IPS-18a (cell line): ENCODE results near the gene NTRK2.
"Not testable (repeated sequence)": the region's sequence is repeated elsewhere in the genome, so short reads cannot be mapped to it uniquely, and the experiment has no call there.

ENCODE experiments used
- H3K27ac ChIP-seq: one replicate; pipeline ENCODE4 v1.5.1; 2013; ENCODE audit warnings: low read length
- H3K27me3 ChIP-seq: one replicate; pipeline ENCODE4 v1.6.1; 2013; ENCODE audit warnings: mild to moderate bottlenecking, low read length; ENCODE audit not compliant: control insufficient read depth, insufficient read depth
- H3K36me3 ChIP-seq: one replicate; pipeline ENCODE4 v1.6.1; 2013; ENCODE audit warnings: low read depth, low read length; ENCODE audit not compliant: control insufficient read depth
- H3K4me1 ChIP-seq: one replicate; pipeline ENCODE4 v1.6.1; 2013; ENCODE audit warnings: low read depth, low read length; ENCODE audit not compliant: control insufficient read depth
- H3K4me3 ChIP-seq: one replicate; pipeline ENCODE4 v1.5.1; 2013; ENCODE audit warnings: low read length
- H3K9ac ChIP-seq: one replicate; pipeline ENCODE4 v1.6.1; 2013; ENCODE audit warnings: mild to moderate bottlenecking, low read length, moderate library complexity
- H3K9me3 ChIP-seq: one replicate; pipeline ENCODE4 v1.6.1; 2013; ENCODE audit warnings: low read depth, low read length; ENCODE audit not compliant: control insufficient read depth

NTRK2 gene

GRCh38 chr9:84875193-84875592, 205.7 kb downstream of the NTRK2 start:
- H3K9me3 ChIP-seq = no peaks in the 10 kb centered on the region
- H3K27ac ChIP-seq = no peak overlapping the region
- H3K4me1 ChIP-seq = peaks cover 4% of the 10 kb centered on the region
- no peaks in the 10 kb centered on the region for H3K27me3 ChIP-seq
- no peak overlapping the region for H3K4me3 ChIP-seq
- no peak overlapping the region for H3K9ac ChIP-seq
- no peaks in the 10 kb centered on the region for H3K36me3 ChIP-seq

DNA sequence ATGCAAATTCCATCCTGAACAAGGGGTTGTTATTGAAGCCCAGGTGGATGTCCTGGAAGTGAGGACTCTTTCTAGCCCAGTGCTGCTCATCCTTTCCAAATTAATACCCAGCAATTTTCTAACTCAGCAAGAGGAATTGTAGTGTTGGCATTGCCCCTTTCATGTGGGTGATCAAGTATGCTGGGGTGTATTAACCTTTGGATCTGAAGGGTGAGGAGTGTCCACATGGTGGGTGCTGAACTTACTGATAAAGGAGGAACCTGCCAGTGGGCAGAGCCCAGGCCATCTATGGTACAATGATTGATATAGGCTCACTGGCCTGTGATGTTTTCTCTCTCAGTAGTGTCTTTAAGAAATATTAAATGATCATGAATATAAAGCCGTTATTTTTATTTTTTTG, 210.1 kb downstream of the NTRK2 start:
- no peak overlapping the region for H3K4me3 ChIP-seq
- no peak overlapping the region for H3K27ac ChIP-seq
- H3K9ac ChIP-seq = no peak overlapping the region
- no peaks in the 10 kb centered on the region for H3K27me3 ChIP-seq
- peaks cover under 1% of the 10 kb centered on the region for H3K4me1 ChIP-seq
- no peaks in the 10 kb centered on the region for H3K9me3 ChIP-seq
- no peaks in the 10 kb centered on the region for H3K36me3 ChIP-seq

- Histone ChIP-seq H3K9ac (no peak overlapping the region), H3K27ac (no peak overlapping the region), H3K36me3 (no peaks in the 10 kb centered on the region), H3K27me3 (no peaks in the 10 kb centered on the region), H3K9me3 (no peaks in the 10 kb centered on the region), H3K4me3 (no peak overlapping the region), H3K4me1 (no peaks in the 10 kb centered on the region)
Measured at GRCh38 chr9:84880835-84881234, 211.3 kb downstream of the NTRK2 start.

GRCh38 chr9:84886866-84887265, 217.3 kb downstream of the NTRK2 start:
- H3K4me3 ChIP-seq = no peak overlapping the region
- no peaks in the 10 kb centered on the region for H3K36me3 ChIP-seq
- no peaks in the 10 kb centered on the region for H3K9me3 ChIP-seq
- no peaks in the 10 kb centered on the region for H3K4me1 ChIP-seq
- H3K9ac ChIP-seq = no peak overlapping the region
- no peak overlapping the region for H3K27ac ChIP-seq
- no peaks in the 10 kb centered on the region for H3K27me3 ChIP-seq

GRCh38 chr9:84891924-84892323, 222.4 kb downstream of the NTRK2 start:
- Histone ChIP-seq H3K27ac (no peak overlapping the region), H3K27me3 (no peaks in the 10 kb centered on the region), H3K36me3 (no peaks in the 10 kb centered on the region), H3K9me3 (no peaks in the 10 kb centered on the region), H3K4me1 (peaks cover 5% of the 10 kb centered on the region), H3K9ac (no peak overlapping the region), H3K4me3 (no peak overlapping the region)

DNA sequence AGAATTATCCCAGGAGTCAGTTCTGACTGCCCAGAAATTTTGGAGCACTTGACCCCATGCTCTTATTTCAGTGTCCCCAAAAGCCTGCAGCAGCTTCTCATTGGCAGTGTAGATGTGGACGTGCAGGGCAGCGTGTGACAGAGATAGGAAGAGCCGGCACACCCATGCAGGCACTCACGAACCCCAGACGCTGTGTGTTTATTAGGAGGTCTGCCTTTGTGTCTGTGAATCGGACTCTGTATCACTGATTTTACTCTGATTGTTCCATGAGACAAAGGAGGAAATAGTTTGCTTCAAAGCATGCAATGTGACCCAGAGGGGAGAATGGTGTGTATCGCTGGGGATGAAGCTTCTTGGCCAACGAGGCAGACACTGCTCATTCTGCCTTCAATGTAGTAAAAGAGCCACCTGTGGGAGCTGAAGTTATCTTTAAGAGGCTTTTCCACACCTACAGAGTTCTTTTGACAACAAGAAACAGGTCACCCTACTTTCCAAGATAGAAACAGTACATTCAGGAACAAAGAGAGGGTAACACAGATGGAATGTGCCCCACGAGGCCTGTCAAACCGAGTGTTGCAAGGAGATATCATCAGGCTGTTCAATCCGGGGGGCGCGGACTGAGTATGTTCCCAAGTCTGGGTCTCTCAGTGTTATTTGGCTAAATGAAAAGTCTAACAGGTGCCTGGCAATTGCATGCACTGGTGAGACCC, 224.0 kb downstream of the NTRK2 start:
- no peak overlapping the region for H3K9ac ChIP-seq
- H3K4me3 ChIP-seq = no peak overlapping the region
- no peaks in the 10 kb centered on the region for H3K36me3 ChIP-seq
- peaks cover 5% of the 10 kb centered on the region for H3K4me1 ChIP-seq
- no peaks in the 10 kb centered on the region for H3K9me3 ChIP-seq
- H3K27me3 ChIP-seq = no peaks in the 10 kb centered on the region
- no peak overlapping the region for H3K27ac ChIP-seq

DNA sequence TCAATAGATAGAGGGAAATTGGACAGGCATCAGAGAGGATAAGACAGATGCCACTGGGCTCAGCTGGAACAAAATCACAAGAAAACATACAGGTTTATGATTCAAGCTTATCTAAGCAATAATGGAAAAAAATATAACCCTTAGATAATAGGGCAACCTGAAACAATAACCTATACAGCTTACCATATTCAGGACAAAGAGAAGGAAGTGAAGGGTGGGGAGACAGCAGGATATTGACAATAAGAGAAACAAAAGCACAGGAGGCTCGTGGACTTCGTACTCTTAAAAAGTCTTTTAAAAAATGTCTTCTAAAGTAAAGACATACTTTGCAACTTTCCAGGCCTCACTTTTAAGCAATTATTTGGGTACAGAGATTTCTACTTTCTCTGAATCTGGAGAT, 225.3 kb downstream of the NTRK2 start:
- Histone ChIP-seq H3K9me3 (no peaks in the 10 kb centered on the region), H3K9ac (no peak overlapping the region), H3K4me3 (no peak overlapping the region), H3K27ac (no peak overlapping the region), H3K36me3 (no peaks in the 10 kb centered on the region), H3K27me3 (no peaks in the 10 kb centered on the region), H3K4me1 (peaks cover 5% of the 10 kb centered on the region)

GRCh38 chr9:84897362-84898094, 228.0 kb downstream of the NTRK2 start:
- Histone ChIP-seq H3K9ac (no peak overlapping the region), H3K27me3 (no peaks in the 10 kb centered on the region), H3K36me3 (no peaks in the 10 kb centered on the region), H3K4me3 (no peak overlapping the region), H3K9me3 (no peaks in the 10 kb centered on the region), H3K4me1 (peaks cover 5% of the 10 kb centered on the region), H3K27ac (no peak overlapping the region)

DNA sequence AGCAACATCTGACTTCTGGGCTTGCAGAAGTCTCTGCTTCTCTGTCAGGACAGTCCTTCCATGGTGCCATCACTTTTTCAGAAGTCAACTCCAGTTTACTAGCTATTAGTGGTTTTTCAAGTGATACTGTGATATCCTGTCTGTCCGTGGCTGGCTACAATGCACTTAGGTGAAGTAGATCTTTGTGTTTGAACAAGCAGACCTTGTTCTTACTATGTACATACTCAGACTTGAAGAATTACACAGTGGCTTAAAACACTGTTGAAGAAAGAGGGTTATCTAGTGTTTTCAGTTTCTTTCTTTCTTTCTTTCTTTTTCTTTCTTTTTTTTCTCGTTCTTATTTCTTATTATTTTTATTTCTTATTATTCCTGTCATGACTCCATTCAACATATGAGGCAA, 228.7 kb downstream of the NTRK2 start:
- H3K27ac ChIP-seq = no peak overlapping the region
- peaks cover 5% of the 10 kb centered on the region for H3K4me1 ChIP-seq
- H3K27me3 ChIP-seq = no peaks in the 10 kb centered on the region
- no peak overlapping the region for H3K9ac ChIP-seq
- H3K4me3 ChIP-seq = no peak overlapping the region
- H3K9me3 ChIP-seq = no peaks in the 10 kb centered on the region
- no peaks in the 10 kb centered on the region for H3K36me3 ChIP-seq

GRCh38 chr9:84898618-84899017, 229.1 kb downstream of the NTRK2 start:
- H3K9ac ChIP-seq, H3K36me3 ChIP-seq, H3K4me1 ChIP-seq, H3K4me3 ChIP-seq, H3K27ac ChIP-seq, H3K9me3 ChIP-seq, H3K27me3 ChIP-seq: not testable (repeated sequence)

DNA sequence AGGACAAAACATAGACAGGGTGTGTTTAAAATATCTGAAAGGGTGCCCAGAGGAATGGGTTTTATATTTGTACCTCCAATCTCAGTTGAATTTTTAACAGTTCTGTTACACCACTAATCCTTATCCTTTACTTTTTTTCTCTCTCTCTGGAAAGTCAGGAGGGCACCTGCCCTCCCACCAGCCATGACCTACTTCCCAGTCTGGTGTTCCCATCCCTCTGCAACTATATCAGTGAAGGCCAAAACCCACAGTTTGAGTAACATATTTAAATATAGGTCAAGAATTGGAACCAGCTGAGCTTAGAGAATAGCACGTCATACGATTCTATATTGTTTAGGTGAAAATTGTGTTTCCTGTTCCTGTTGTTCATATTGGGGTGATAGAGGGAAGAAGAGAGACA, 229.8 kb downstream of the NTRK2 start:
- Histone ChIP-seq H3K27me3 (no peaks in the 10 kb centered on the region), H3K36me3 (no peaks in the 10 kb centered on the region), H3K9me3 (no peaks in the 10 kb centered on the region), H3K4me3 (no peak overlapping the region), H3K4me1 (peaks cover 5% of the 10 kb centered on the region), H3K27ac (no peak overlapping the region), H3K9ac (no peak overlapping the region)

- no peaks in the 10 kb centered on the region for H3K9me3 ChIP-seq
- no peak overlapping the region for H3K4me3 ChIP-seq
- no peak overlapping the region for H3K27ac ChIP-seq
- no peak overlapping the region for H3K9ac ChIP-seq
- H3K27me3 ChIP-seq = no peaks in the 10 kb centered on the region
- H3K36me3 ChIP-seq = no peaks in the 10 kb centered on the region
- H3K4me1 ChIP-seq = no peaks in the 10 kb centered on the region
Measured at GRCh38 chr9:84900421-84900820, 230.9 kb downstream of the NTRK2 start.
